DMS79 treated with DMSO at 0.1 percent for 48 hours (cell line): ENCODE results near the gene ZBTB5.
"Not testable (repeated sequence)": the region's sequence is repeated elsewhere in the genome, so short reads cannot be mapped to it uniquely, and the experiment has no call there.

Source experiments
- DNase-seq: peaks from one replicate; lab custom pipeline; 2025; lab: John Stamatoyannopoulos, UW

Gene ZBTB5

DNA sequence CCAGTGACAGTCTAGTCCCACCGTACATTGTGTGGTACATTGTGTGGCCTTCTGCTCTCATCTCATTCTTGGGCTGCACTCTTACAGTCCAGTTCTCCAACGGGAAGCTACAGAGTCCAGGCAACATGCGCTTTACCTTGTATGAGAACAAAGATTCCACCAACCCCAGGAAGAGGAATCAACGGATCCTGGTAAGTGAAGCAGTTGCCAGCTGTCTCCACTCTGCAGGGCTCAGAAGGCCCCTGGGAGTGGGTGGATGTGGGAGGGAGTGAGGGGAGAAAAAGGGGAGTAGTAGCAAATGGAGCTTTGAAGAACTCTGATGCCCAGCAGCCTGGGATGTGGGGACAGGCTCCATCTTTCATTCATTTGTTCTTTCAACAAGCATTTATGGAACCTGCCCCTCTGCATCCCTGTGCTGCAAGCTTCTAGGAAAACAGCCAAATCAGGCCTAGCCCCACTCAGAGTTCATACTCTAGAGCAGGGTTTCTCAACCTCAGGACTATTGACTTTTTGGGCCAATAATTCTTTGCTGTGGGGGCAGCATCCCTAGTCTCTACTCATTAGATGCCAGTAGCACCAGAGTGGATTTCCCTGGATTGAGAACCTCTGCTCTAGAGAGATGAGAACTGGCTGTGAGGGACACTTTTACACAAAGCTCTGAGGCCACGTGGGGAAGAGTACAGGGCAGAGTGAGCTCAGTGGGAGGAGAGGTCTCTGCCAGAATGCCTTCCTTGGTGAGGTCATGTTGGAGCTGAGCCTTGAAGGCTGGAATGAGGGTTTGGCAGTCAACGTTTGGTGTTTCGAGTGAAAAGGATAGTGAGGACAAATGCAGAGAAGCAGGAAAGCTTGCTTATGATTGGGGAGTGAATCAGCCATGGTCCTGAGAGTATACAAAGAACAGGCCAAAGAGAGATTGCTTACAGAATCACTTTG lies 21.6 kb upstream of the ZBTB5 start:
- DNase-seq: no peak

DNA sequence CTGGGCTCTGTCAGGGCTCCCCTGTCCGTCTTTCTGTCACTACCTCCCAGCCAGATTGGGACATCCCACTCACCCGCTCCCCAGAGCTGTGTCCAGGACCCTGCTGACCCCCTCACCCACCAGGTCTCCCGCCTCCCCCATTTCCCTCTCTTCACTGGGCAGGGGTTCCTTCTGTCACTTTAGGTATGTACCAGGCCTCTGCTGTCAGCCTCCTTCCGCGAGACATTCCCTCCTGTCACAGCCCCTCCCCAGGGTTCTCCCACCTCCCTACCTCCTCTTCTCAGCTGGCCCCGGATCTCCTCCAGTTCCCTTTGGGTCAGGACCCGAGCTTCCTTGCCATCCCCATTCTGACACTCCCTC lies 21.0 kb upstream of the ZBTB5 start:
- DNase-seq: no peak

DNA sequence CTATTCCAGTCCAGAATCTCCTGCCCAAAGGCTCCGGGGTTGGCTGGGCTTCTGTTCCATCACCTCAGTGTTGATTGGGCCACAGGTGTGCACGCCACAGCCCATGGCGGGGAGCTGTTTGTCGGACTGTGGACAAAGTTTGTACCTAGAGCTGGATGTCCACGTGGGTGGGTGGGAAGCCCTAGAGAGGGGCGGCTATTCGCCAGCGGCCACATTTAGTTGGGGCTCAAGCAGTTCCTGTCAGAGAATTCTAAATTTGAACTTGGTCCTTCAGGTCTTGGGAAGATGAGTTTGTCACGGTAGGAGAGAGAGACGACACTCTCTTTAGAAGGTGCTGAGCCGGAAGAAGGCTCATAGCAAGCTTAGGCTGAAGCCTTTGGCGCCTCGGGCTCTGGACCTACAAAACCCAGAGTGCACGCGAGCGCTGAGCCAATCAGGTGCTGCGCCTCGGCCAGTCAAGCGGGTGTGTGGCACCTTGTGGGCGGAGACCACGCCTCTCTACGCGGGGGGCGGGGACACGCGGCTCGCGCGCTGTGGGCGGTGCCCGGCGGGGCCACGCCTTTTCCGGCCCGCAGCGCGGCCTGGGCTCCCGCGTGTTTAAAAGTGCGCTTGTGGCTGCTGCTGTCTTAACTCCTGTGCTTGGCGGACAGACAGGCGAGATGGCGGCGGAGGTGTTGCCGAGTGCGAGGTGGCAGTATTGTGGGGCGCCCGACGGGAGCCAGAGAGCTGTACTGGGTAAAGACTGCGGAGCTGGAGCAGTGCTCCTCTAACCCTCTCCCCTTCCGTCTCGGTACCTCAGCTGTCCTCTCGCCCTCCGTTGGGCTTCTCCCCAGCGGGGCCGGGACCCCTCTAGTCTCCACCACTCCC lies 20.4 kb upstream of the ZBTB5 start, which contains the start of gene POLR1E:
TSS of gene POLR1E (plus strand) at position 560 of the 867 bp plus-strand sequence. CDS start at position 660, 100 bp downstream.
- peak; percentile 88 for DNase-seq

DNA sequence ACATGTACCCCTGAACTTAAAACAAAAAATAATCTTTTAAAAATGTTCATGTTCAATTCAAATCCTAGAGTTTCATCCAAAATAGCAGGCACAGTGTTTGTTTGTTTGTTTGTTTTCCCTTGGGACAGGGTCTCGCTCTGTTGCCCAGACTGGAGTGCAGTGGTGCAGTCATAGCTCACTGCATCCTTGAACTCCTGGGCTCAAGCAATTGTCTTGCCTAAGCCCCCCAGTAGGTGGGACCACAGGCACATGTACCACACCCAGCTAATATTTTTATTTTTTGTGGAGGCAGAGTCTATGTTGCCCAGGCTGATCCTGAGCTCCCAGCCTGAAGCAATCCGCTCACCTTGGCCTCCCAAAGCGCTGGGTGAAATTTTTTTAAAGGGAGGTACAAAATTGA lies 15.5 kb upstream of the ZBTB5 start:
- DNase-seq: no peak

DNA sequence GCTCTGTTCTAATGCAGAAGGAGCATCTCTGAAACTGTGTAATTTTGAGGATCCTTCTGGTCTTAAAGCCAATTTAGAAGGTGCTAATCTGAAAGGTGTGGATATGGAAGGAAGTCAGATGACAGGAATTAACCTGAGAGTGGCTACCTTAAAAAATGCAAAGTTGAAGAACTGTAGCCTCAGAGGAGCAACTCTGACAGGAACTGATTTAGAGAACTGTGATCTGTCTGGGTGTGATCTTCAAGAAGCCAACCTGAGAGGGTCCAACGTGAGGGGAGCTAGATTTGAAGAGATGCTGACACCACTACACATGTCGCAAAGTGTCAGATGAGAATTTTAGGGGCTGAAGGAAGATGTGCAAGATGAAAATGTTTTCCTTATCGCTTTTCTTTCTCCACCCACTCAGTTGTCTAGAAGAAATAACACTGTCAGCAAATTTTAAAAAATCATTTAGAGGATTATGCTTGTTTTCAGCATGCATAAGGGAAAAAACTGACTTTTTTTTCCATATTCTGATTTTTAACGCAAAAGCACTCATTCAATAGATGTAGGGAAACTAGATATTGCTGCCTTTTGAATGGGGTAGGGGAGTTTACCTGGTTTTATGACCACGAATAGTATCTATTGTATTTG lies 12.9 kb upstream of the ZBTB5 start:
- not testable (repeated sequence) for DNase-seq

DNA sequence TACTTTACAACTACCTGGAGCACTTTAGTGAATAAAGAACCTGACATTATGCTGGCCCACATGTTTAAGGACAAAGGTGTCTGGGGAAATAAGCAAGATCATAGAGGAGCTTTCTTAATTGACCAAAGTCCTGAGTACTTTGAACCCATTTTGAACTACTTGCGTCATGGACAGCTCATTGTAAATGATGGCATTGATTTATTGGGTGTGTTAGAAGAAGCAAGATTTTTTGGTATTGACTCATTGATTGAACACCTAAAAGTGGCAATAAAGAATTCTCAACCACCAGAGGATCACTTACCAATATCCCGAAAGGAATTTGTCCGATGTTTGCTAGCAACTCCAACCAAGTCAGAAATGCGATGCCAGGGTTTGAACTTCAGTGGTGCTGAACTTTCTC lies 12.2 kb upstream of the ZBTB5 start:
- not testable (repeated sequence) for DNase-seq

DNA sequence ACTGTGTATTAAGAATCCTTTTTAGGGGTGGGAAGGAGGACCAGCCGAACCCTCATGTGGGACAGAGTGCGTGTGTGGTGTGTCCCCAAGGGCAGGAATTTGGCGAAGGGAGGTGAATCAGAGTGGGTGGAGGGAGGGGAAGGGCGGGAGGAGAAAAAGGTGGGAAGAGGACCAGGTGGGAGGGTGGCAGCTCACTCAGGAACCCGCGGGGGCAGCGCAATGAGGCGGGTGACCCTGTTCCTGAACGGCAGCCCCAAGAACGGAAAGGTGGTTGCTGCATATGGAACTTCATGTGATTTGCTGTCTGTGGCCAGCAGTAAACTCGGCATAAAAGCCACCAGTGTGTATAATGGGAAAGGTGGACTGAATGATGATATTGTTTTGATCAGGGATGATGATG lies 11.7 kb upstream of the ZBTB5 start:
- no peak for DNase-seq

DNA sequence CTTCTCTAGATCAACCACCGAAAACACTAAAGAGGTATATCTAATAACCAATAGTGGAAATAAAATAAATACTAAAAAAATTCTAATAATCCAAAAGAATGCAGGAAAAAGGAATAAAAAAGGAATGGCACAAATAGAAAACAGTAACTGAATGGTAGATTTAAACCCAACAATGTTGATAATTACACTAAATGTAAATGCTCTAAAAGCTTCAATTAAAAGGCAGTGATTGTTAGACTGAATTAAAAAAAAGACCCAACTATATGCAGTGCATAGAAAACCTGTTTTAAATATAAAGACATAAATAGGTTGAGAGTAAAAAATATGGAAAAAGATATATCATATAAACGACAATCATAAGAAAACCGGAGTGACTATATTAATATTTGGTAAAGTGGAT lies 9.2 kb upstream of the ZBTB5 start:
- DNase-seq: no peak

DNA sequence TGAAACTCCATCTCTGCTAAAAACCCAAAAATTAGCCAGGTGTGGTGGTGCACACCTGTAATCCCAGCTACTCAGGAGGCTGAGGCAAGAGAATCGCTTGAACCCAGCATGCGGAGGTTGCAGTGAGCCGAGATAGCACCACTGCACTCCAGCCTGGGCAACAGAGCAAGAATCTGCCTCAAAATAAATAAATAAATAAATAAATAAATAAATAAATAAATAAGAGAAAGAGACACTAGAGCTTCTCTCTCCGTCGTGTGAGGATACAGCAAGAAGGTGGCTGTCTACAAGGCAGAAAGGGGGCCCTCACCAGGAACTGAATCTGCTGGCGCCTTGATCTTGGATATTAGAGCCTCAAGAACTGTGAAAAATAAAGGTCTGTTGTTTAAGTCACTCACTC lies 8.7 kb upstream of the ZBTB5 start:
- DNase-seq: not testable (repeated sequence)

DNA sequence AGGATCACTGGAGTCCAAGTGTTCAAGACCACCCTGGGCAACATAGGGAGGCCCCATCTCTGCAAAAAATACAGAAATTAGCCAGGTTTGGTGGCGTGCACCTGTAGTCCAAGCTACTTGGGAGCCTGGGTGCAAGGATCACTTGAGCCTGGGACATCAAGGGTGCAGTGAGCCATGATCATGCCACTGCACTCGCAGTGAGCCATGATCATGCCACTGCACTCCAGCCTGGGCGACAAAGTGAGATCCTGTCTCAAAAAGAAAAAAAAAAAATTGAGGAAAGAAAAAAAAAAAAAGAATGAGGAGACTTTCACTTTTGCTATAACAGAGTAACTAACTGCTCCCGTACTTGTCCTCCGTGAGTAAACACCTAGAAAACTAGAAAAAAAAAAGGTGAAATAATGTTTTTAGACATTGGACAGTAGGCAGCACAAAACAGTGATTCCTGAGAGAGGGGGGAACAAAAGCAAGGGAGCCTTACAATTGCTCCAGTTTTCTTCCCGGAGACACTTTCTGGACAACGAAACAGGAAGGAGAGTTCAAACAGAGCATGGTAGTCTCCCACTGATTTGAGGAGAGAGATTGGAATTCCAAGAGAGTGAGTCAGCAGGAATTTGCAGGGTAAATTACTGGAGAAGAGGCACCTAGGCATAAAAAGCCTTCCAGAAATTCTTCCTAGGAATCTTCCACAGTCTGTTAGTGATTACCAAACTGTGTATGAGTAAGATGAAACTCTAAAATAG lies 6.9 kb upstream of the ZBTB5 start:
- peak; percentile 12 for DNase-seq

DNA sequence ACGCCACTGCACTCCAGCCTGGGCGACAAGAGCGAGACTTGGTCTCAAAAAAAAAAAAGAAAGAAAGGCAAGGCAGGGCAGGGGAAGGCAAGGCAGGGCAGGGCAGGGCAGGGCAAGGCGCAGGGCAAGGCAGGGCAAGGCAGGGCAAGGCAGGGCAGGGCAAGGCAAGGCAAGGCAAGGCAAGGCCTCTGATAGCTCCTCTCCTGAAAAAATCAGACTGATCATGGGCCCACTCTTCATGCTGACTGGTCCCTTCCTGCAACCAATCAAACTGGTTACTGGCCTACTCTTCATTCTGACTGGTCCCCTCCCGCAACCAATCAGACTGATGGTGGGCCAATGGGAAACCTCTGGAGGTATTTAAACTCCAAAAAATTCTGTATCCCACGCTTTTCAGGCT lies 3.4 kb upstream of the ZBTB5 start:
- no peak for DNase-seq

DNA sequence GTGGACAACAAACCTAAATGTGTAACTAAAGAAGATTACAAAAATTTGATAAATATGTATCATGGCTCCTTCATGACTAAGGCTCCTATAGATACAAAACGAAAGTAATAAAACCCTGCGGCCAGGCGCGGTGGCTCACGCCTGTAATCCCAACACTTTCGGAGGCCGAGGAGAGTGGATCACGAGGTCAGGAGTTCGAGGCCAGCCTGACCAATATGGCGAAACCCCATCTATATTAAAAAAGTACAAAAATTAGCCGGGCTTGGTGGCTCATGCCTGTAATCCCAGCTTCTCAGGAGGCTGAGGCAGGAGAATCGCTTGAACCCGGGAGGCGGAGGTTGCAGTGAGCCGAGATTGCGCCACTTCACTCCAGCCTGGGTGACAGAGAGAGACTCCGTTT lies 2.3 kb upstream of the ZBTB5 start:
- DNase-seq: not testable (repeated sequence)

DNA sequence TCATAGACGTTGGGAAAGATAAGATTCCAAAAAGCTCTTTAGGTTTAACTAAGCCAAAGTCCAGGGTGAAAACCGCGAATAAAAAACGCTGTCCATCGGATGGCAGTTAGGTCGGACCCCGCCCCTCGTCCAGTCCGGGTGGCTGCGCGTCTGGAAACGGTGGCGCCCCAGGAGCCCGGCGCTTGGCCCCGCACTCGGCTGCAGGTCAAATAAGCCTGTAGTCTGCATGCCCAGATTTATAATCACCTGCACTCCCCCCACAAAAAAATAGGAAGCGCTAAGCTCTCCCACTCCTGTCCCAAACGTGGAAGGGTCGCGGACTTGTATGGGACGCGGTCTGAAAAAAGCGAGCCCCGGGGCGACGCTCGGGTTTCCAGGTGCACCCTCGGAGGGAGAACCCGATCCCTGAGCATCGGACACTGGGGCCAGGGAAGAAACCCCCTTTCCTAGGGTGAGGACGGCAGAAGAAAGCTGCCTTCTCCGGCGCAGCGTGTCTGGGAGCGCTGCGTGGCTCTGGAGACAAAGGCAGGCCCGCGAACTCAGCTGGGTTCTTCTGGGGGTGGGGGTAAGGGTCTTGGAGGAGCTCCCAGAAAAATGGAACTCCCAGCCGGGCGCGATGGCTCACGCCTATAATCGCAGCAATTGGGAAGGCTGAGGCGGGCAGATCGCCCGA lies 923 bp upstream of the ZBTB5 start:
- peak; percentile 57 for DNase-seq

DNA sequence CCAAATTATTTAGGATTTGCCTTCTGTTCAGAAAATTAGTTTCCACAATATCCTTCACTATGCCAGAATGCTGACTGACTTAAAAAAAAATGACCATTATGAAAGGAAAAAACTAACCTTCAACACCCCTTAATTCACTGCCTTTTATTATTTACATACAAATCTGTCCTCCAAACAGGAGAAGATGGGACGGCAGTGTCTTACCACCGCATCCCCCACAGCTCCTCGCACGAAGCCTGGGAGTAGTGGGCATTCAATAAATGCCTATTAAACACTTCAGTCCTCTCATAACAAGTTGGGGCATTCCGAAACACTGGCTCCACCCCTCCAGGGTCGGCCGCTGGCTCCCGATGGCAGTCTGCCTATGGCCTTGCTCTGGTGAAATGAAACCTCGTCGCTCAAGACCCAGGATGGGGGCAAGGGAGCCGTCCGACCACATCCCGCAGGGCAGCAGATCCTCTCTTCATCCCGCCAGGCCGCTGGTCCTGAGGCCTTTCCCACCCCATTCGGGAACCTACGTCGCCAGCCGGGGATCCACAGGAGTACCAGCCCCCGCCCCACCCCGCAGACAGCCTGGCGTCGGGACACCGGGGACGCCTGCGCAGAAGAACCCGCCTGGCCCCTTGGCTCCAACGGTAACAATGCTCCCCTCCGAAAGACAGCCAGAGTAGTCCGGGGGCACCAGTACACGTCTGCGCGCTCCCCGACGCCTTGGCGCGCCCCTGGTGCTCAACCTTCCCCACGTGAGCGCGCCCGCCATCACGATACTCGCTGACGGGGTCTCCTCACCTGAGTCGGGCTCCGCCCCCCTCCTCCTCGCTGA lies 613 bp downstream of the ZBTB5 start:
- DNase-seq: peak; percentile 98

DNA sequence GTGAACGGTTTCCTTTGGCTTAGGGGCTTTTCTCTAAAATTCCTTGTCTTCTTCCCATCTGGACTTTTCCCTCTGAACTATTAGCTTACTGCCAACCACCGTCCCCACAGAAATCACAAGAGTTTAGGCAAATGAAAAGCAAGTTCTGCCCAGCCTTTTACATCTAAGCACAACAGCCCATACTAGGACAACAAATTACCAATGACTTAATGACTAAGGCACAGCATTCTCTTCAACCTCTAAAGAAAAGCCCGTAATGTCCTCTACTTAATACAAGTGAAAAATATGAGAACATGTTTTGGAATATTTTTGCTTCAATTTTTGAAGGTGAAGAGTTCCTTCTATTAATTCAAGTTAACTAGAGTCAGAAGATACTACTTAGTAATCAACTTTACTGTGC lies 1.2 kb downstream of the ZBTB5 start:
- DNase-seq: no peak

DNA sequence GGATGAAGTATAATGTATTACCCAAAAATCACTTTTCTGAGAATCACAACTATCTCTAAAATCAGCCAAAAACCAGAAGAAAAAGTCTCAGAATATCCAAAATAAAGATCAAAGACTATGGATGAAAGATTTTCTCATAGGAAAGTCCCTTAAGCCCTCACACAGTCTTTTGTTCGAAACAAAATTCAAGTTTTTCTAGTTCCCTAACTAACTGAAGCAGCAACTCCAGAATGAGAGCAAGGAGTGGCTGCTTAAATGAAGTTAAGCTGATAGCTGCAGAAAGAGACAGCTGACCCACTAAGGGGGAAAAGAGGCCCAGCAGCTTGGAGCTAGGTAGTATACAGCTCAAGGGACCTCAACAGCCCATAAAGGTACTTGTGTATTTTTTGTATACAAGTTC lies 8.4 kb downstream of the ZBTB5 start:
- no peak for DNase-seq

DNA sequence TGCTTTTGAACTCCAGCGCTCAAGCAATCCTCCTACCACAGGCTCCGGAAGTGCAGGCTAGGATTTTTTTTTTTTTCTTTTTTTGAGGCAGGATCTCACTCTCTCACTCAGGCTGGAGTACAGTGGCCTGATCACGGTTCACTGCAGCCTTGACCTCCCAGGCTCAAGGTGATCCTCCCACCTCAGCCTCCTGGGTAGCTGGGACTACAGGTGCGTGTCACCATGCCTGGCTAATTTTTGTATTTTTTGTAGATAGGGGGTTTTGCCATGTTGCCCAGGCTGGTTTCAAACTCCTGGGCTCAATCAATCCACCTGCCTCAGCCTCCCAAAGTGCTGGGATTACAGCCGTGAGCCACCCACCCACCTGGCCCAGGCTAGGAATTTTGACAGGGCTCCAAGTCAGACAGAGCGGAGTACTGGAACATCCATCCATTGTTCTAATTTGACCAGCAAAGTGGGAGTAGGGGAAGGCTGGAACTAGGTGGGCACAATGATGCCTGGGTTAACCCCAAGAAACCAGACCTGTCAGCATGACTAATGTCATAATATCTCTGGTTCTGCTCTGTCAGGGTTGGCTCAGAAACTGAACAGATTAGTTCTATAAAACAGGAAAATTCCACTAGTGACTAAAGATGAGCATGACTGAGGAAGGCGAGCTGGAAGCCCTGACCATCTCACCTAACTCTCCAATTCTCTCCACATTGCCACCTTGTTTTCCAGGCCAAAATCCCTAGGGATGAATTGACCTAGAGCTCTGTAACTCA lies 9.2 kb downstream of the ZBTB5 start:
- DNase-seq: no peak

DNA sequence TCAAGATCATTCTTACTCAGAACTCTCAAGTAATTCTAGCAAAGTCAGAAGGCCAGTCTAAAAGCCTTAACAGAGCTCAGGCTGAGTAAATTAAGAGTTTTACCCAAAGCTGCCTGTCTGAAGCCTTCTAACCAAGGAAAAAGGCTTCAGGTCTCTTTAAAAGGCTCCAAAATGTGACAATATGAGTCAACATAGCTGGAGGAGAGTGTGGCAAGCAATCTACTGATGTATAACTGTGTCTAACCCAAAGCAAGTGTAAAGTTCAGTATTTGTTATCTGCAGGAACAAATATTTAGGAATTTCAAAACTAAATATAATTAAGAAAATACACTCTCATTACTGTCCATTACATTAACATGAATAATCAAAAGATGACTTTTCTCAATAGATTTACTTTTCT lies 11.0 kb downstream of the ZBTB5 start:
- DNase-seq: no peak

DNA sequence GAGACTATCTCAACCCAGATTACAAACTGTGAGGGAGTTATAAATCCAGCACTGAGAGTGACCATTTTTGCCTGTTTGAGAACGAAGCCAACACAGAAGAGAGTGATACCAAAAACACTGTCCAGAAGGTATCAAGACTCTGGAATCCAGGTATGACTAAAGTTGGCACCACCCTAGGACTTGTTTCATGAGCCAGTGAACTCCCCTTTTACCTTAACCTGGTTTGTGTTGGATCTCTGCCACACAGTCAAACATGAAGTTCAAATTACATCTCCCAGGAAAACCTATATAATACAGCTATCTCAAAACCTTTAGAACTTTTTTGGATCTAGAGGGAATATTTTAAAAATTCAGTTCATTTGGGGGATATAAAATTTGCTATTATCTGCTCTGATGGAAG lies 11.4 kb downstream of the ZBTB5 start:
- peak; percentile 13 for DNase-seq

DNA sequence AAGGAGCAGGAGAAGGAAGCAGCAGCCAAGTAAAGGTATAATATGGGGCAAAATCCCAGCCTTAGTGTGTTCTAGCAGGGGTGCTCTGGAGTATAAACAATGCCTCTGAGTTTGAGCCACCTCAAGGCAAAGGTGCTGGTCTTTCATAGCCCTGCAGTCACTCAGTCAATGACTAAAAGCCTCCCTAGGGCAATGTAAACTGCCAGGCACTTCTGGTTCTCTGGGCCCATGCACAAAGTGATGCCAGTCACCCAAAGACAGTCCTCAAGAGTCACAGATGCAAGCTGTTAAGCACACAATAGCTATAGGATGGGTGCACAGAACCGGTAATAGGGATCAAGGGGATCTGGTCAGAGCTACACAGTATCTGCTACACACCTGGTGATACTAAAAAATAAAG lies 12.6 kb downstream of the ZBTB5 start:
- DNase-seq: no peak
